GM19193 (cell line): ENCODE results near the gene NAPA.

ENCODE experiments used
- POLR2A ChIP-seq: IDR thresholded peaks from 4 replicates; pipeline ENCODE4 v1.6.1; 2011; ENCODE audit not compliant: insufficient read depth, insufficient read length; ENCODE audit errors: extremely low read depth

Gene NAPA

DNA sequence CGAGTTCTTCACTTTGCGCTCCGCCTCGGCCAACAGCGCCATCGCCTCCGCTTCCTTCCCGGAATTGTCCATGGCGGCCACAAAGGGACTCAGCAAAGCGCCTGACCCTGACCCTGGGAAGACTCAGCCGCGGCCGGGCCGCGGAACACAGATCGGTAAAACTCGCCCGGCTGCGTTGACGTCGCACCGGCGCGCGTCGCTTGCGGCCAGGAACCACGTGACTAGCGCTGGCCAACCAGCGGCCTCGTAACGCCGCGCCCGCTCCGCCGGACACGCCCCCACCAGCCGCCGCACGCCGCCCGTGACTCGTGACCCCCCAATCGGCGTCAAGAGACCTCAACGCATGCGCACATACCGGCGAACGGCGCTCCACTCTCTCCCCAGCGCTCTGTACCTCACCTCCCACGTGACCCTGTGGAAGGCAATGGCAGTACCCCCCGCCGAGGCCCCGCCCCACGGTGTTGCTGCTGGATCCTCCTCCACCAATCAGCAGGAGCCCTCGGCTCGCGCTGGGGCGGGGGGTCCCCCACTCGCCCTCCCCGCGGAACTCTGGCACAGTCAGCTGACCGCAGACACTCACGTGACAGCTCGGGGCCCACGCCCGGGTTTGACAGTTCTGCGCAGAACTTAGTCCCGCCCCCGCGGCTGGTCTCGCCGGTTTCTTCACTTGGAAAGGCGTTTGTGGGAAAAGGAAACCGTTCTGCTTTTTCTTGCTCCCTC is at the start of gene NAPA:
TSS of gene NAPA (minus strand) at position 195 of the 720 bp plus-strand sequence. CDS start at position 72, 123 bp downstream.
- peak; percentile 91 for TF ChIP-seq POLR2A

DNA sequence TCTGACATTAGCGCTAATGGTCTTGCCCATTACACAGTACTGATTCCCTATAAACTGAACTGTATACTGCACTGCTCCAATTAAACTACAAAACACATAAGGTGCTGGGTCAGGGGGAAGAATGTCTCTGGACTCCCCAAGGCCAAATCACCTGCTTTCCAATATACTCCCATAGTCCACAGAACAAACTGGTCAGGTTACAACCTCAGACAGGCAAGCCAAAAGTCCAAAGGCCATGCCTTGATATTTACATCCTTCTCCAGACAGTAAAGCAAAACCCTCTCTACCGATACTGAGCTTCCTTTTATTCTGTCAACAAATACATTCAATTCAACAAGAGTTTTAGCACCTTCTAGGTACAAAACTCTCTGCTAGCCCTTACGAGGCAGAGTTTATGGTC is 49.2 kb upstream of the NAPA start:
- TF ChIP-seq POLR2A = no peak

DNA sequence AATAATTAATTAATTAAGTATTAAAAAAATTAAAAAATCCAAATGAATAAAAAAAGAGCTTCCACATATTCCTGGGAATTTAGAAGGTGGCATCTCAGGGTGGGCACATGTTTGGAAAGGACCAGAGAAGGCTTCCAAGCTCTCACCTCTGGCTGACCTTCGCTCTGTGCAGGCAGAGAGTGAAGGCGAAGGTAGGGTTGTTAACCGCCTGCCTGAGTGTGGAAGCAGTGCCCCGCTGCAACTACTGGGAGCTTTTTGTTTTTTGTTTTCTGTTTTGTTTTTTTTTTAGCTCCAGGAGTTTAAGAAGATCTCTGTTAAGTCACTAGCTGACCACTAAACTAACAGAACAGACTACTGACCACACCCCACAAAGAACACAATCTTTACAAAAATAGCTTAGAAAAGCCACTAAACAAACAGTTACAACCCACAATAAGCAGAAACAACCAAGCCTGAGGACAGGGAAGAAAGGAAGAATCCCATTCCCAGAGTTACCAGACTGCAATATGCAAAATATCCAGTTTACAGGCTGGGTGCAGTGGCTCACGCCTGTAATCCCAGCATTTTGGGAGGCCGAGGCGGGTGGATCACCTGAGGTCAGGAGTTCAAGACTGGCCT is 46.7 kb upstream of the NAPA start:
- no peak for TF ChIP-seq POLR2A

DNA sequence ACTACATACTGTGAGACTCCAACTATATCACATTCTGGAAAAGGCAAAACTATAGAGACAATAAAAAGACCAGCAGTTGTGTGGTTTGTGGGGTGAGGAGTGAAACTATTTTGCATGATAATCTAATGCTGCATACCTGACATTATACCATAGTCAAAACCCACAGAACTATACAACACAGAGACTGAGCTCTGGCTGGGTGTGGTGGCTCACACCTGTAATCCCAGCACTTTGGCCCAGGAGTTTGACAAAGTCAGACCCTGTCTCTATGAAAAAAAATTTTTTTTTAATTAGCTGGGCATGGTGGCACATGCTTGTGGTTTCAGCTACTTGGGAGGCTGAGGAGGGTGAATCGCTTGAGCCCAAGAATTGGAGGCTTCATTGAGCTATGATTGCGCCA is 46.1 kb upstream of the NAPA start:
- no peak for TF ChIP-seq POLR2A

DNA sequence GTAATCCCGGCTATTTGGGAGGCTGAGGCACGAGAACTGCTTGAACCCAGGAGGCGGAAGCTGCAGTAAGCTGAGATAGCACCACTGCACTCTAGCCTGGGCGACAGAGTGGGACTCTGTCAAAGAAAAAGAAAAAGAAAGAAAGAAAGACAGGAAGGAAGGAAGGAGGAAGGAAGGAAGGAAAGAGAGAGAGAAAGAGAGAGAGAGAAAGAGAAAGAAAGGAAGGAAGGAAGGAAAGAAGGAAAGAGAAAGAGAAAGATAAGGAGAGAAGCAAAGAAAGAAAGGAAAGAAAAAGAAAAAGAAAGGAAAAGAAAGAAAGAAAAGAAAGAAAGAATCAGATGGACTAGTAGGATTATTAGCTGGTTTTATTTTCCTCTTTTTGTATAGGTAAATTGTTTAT is 35.3 kb upstream of the NAPA start:
- TF ChIP-seq POLR2A = no peak

DNA sequence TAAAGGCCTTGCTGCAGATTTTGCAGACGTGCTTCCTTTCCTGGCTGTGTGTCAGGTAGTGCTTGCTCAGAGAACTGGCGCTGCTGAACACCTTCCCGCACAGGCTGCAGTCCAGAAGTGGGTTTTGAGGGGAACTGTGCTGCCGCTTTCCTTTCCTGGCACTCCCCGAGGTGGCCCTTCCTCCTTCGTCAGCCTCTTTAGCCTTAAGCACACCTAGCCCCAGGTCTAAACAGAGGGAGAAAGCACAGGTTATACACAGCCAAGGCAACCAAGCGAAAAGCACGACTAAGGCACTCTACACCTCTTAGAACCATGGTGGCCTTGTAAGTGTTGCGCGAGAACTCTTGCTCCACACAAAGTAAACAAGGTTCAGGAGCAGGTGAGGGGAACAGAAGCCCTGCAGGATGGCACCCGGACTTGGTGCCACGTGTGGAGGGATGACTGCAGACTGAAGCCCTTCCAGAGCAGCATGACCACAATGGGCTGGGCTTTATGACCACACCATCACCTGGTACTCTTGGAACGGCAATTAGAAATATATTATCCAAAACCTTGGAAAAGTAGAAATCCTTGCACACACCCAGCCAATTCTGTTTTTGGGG is 34.5 kb upstream of the NAPA start:
- TF ChIP-seq POLR2A = no peak

DNA sequence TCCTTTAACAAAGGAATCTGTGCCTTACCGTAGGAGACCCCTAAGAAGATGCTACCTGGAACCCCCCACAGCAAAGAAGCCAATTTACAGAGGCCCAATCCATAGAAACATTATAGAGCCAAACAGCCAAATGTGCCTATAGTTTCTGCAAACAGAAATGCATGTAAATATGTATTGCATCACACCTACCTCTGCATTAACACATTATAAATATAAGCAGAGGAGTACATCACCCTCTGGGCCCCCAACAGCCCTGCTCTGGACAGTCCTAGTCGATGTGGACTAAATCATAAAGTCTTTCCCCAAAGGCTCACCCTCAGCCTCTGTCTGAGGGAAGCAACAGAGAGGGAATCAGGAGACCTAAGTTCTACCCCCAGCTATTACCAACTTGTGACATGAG is 32.3 kb upstream of the NAPA start:
- no peak for TF ChIP-seq POLR2A

DNA sequence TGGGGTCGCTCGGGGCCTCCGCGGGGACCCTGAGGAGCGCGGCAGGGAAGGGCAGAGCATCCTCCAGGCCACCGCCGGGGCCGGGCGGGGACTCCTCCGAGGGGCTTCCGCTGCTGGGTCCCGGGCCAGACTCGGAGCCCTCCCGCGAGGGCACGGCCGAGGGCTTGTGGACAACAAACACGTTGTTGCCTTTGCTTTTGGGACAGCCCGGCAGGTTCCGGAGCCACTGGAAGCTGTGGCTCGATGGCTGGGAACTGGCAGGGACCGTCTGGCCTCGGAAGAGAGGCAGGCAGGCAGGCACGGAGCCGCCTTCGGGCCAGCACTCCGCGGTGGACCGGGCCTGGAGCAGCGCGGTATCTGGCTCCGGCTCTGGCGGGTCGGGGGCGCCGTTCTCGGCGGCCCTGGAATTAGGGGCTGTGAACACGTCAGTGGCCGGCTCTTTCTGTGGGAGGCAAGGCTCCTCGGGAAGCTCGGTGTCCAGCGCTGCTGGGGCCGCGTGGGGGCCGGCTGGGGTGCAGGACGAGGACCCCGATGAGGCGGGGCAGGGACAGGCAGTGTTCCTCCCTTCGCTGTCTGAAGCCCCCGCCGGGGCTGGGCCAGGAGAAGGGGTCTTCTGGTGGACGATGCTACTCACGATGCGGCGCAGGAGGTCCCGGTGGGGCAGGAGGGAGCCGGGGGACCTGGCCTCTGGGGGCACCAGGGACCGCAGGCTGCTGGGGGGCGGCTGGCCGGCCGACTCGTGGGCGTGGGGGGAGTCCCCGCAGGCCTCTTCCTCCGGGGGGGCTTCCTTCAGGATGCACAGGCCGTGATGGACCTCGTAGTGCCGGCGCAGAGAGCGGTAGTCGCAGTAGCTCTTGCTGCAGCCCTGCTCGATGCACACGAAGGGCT is 30.4 kb upstream of the NAPA start:
- no peak for TF ChIP-seq POLR2A

DNA sequence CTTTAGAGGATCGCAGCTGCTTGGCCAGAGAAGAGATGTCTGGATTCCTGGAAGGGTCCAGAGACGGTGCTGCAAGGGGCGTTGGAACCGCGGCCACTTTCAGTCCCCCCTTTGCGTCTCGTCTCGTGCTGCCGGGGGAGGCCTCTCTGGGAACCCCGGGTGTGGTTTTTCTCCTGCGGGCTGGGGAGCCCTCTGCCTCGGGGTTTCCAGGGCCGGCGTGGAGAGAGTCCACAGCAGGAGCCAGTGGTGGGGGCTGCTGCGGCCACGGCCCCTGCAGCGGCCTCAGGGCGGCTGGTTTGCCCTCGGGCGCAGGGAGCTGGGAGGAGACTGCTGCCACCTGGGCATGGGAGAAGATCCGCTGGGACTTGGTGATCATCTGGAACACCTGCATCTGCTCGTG is 29.6 kb upstream of the NAPA start:
- no peak for TF ChIP-seq POLR2A

DNA sequence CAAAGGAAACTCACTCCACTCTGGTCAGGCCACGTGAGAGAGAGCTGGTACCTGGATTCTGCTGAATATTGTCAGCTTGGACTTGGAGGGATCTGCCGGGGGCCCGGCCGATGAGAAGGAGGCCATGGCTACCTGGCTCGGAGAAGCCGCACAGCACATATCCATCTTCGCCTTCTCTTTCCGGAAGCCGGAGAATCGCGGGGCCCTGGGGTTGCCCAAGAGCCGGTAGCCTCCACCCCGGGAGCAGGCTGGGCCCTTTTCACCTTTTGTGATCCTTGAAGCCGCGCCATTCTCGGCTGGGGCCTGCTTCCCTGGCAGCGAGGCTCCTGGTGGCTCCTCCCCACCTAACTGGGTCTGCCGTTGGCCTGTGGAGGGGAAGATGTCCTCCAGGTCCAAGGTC is 29.2 kb upstream of the NAPA start:
- no peak for TF ChIP-seq POLR2A

DNA sequence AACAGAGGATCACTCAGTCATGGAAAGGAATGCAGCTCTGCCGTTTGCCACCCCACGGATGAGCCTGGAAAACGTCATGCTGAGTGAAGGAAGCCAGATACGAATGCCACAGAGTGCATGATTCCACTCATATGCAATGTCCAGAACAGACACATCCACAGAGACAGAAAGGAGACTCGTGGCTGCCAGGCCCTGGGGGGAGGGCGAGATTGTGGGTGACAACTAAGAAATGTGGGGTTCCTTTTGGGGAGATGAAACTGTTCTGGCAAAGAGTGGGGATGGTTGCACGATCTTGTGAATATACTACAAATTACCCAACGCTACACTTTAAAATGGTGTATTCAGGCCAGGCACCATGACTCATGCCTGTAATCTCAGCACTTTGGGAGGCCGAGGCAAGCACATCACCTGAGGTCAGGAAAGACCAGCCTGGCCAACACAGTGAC is 27.2 kb upstream of the NAPA start:
- no peak for TF ChIP-seq POLR2A

DNA sequence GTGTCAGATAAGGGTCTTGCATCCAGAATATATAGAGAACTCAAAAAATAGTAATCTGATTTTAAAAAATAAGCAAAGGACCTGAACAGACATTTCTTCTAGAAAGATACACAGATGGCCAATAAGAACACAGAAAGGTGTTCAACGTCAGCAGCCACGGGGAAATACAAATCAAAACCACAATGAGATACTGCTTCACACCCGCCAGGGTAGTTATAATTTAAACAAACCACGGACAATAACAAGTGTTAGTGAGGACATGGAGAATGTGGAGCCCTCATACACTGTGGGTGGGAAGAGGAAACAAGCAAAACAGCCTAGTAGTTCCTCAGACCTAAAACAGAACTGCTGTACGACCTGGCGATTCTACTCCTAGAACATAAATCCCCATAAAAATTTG is 26.7 kb upstream of the NAPA start:
- TF ChIP-seq POLR2A = no peak

DNA sequence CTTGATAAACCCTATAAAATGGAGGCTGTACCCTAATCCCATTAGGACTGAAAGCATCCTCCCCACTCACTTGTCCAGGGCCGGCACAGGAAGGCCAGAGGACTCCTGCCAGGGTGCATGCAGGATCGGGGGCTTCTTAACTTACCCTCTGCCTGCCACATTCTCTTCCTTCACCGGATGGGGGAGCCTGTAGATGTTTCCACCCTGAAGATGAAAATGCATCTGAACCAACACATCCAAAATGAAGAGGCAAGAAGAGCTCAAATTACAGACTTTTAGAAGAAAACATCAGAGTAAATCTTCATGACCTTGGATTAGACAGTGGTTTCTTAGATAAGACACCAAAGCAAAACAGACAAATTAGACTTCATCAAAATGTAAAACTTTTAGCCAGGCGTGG is 25.9 kb upstream of the NAPA start:
- TF ChIP-seq POLR2A = no peak

DNA sequence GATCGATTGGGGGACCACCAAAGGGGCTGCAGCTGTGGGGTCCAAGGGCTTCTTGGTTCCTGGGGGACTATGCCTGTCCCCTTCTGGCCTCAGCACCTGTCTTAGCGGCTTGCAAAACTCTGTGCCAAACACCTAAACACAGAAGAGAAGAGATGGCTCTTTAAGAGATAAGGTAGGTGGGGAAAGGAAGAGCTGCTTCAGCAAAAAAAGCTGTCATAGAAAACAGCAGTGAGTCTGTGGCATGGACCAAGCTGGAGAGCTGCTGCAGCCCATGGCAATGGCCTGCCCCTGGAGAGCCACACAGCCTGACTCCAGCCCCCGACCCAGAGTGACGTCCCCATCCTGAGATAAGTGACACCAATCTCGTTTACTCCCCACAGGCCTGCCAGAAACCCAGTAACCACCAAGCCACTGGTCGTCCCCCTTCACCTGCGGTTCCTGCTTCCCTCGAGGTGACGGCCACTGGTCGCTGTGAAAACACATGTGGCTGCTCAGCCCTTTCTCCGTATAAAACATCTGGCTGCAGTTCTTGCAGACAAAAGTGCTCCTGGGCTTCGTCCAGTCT is 25.0 kb upstream of the NAPA start:
- no peak for TF ChIP-seq POLR2A

DNA sequence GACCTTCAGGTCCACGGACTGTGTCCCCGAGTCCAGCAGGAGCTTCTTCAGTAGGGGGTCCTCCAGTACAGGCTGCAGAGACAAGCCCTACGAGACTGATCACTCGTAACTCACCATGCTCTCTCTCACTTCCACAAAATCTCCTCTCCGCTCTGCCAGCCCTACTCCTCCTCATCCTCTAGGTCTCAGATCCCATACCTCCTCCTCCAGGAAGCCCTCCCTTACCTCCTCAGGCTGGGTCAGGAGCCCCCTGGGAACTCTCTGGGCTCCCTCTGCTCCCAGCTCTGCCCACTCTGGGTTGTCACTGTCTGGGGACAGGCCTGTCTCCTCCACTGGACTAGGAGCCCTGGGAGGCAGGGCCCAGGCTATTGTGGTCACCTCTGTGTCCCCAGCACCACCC is 23.9 kb upstream of the NAPA start:
- no peak for TF ChIP-seq POLR2A
